NCI-H1417 treated with DMSO at 0.1 percent for 48 hours (cell line): ENCODE measurements around the gene TBC1D22A.
"Not testable (repeated sequence)": the region's sequence is repeated elsewhere in the genome, so short reads cannot be mapped to it uniquely, and the experiment has no call there.

Experiments
- DNase-seq: peaks from one replicate; lab custom pipeline; 2025; lab: John Stamatoyannopoulos, UW

The TBC1D22A gene

GRCh38 chr22:47169801-47170140 lies 407.3 kb downstream of the TBC1D22A start:
- DNase-seq = no peak

- DNase-seq = not testable (repeated sequence)
Measured at GRCh38 chr22:47170511-47171440, 408.3 kb downstream of the TBC1D22A start.

GRCh38 chr22:47171441-47172221 lies 409.2 kb downstream of the TBC1D22A start:
- DNase-seq = no peak

- no peak for DNase-seq
Measured at GRCh38 chr22:47172771-47173534, 410.5 kb downstream of the TBC1D22A start.

- DNase-seq = no peak
Measured at GRCh38 chr22:47173535-47174021, 411.1 kb downstream of the TBC1D22A start.

GRCh38 chr22:47174096-47174495 lies 411.6 kb downstream of the TBC1D22A start:
- no peak for DNase-seq

GRCh38 chr22:47174671-47175112 lies 412.2 kb downstream of the TBC1D22A start:
- DNase-seq = no peak

GRCh38 chr22:47175151-47176025 lies 412.9 kb downstream of the TBC1D22A start:
- no peak for DNase-seq

GRCh38 chr22:47176026-47176389 lies 413.6 kb downstream of the TBC1D22A start:
- DNase-seq = no peak

- no peak for DNase-seq
Measured at GRCh38 chr22:47176573-47177333, 414.3 kb downstream of the TBC1D22A start.

GRCh38 chr22:47177334-47177815 lies 414.9 kb downstream of the TBC1D22A start:
- no peak for DNase-seq

GRCh38 chr22:47178339-47178738 lies 415.9 kb downstream of the TBC1D22A start:
- no peak for DNase-seq

GRCh38 chr22:47180796-47181195 lies 418.3 kb downstream of the TBC1D22A start:
- DNase-seq = no peak

- DNase-seq = no peak
Measured at GRCh38 chr22:47187176-47187957, 424.9 kb downstream of the TBC1D22A start.

- DNase-seq = no peak
Measured at GRCh38 chr22:47188261-47189055, 426.0 kb downstream of the TBC1D22A start.

GRCh38 chr22:47189056-47189916 lies 426.8 kb downstream of the TBC1D22A start:
- DNase-seq = no peak

GRCh38 chr22:47190276-47190956 lies 428.0 kb downstream of the TBC1D22A start:
- DNase-seq = no peak
